Body of pancreas (tissue), 4 donors: Measurements from ENCODE around the gene N4BP2L2.

Source experiments
- POLR2A ChIP-seq, 3 donors: fragments of 450-650 bp; IDR thresholded peaks; one replicate each; pipeline ENCODE4 v1.6.1; 2016; ENCODE audit warnings: antibody characterized with exemption in 3 of 3, mild to moderate bottlenecking in 2 of 3
- TF ChIP-seq, protein P1 (sequence below), 7 experiments: fragments of 450-650 bp in 4 of 7; fragments of 200-600 bp in 3 of 7; sonication (generic) in 3 of 7; IDR thresholded peaks; one replicate each; pipeline ENCODE4 v1.5.1; 2016 to 2019; ENCODE audit warnings: antibody characterized with exemption in 7 of 7

DNA sequence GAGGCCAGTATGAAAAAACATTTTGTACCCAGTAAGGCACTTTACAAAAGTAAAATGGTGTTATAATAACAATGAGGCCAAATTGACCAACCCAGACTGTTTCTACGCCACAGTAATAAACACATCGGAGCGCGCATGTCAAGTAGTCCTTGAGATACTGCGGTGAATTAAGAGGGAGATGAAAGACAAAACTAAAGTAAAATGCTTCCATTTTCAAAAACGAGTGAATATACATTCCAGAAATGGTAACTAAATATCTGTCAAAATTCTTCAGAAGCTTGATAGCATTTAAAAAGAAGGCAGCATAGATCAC, 129.6 kb downstream of the N4BP2L2 start:
- TF ChIP-seq, protein P1, sequence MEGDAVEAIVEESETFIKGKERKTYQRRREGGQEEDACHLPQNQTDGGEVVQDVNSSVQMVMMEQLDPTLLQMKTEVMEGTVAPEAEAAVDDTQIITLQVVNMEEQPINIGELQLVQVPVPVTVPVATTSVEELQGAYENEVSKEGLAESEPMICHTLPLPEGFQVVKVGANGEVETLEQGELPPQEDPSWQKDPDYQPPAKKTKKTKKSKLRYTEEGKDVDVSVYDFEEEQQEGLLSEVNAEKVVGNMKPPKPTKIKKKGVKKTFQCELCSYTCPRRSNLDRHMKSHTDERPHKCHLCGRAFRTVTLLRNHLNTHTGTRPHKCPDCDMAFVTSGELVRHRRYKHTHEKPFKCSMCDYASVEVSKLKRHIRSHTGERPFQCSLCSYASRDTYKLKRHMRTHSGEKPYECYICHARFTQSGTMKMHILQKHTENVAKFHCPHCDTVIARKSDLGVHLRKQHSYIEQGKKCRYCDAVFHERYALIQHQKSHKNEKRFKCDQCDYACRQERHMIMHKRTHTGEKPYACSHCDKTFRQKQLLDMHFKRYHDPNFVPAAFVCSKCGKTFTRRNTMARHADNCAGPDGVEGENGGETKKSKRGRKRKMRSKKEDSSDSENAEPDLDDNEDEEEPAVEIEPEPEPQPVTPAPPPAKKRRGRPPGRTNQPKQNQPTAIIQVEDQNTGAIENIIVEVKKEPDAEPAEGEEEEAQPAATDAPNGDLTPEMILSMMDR (IDR thresholded peaks at IDR 0.05), result no peak
- no peak for TF ChIP-seq POLR2A (IDR thresholded peaks at IDR 0.05)
